ENCODE data around the gene HP1BP3.

Gene HP1BP3

GRCh38 chr1:20696397-20697333, 90.4 kb downstream of the HP1BP3 start:
- Histone ChIP-seq H3K27me3 (ENCODE audit: control insufficient read depth in 1 of 2, insufficient read depth in 2 of 2, low read length in 2 of 2) (no peaks in the 10 kb centered on the region), H3K9me3 (ENCODE audit: low read length) (no peaks in the 10 kb centered on the region), H3K36me3 (ENCODE audit: insufficient read depth, low read length) (no peaks in the 10 kb centered on the region), H3K9ac (ENCODE audit: low read length) (peak overlapping the region; percentile 58), H3K27ac (ENCODE audit: low read depth, low read length) (peak overlapping the region; percentile 86), H3K4me1 (ENCODE audit: insufficient read depth, low read length) (peaks cover 17% of the 10 kb centered on the region), H3K4me3 (ENCODE audit: low read depth in 1 of 2, low read length in 2 of 2) (peak overlapping the region; percentile 51 to 64)

- no peak overlapping the region for H3K9ac ChIP-seq (ENCODE audit: low read length)
- no peak overlapping the region for H3K4me3 ChIP-seq (ENCODE audit: low read depth in 1 of 2, low read length in 2 of 2)
- H3K9me3 ChIP-seq (ENCODE audit: low read length): no peaks in the 10 kb centered on the region
- H3K4me1 ChIP-seq (ENCODE audit: insufficient read depth, low read length): peaks cover 17% of the 10 kb centered on the region
- no peaks in the 10 kb centered on the region for H3K36me3 ChIP-seq (ENCODE audit: insufficient read depth, low read length)
- H3K27ac ChIP-seq (ENCODE audit: low read depth, low read length): no peak overlapping the region
- no peaks in the 10 kb centered on the region for H3K27me3 ChIP-seq (ENCODE audit: control insufficient read depth in 1 of 2, insufficient read depth in 2 of 2, low read length in 2 of 2)
Measured at GRCh38 chr1:20695515-20695914, 91.6 kb downstream of the HP1BP3 start.

GRCh38 chr1:20693623-20694022, 93.5 kb downstream of the HP1BP3 start:
- Histone ChIP-seq H3K4me1 (ENCODE audit: insufficient read depth, low read length) (peaks cover 16% of the 10 kb centered on the region), H3K27ac (ENCODE audit: low read depth, low read length) (no peak overlapping the region), H3K9ac (ENCODE audit: low read length) (no peak overlapping the region), H3K36me3 (ENCODE audit: insufficient read depth, low read length) (no peaks in the 10 kb centered on the region), H3K9me3 (ENCODE audit: low read length) (no peaks in the 10 kb centered on the region), H3K27me3 (ENCODE audit: control insufficient read depth in 1 of 2, insufficient read depth in 2 of 2, low read length in 2 of 2) (no peaks in the 10 kb centered on the region), H3K4me3 (ENCODE audit: low read depth in 1 of 2, low read length in 2 of 2) (no peak overlapping the region)

Data from muscle layer of colon (tissue), 2 donors.